GM12878 (cell line): ENCODE results near the gene MORC4. TPM values are rescaled to one million over a fixed set of nuclear protein-coding genes. Genes with fewer than 3 reads are reported as not detected.

ENCODE experiments used
- ATAC-seq: fragments of 200-7000 bp; cut with Tn5 transposase; 3 replicates; pipeline ENCODE4 v1.9.1; 2020; ENCODE audit warnings: mild to moderate bottlenecking, moderate library complexity
- BruUV-seq: library from RNA; stranded (reverse); fragments of 400-500 nt; replicated peaks from 2 replicates; lab custom pipeline; 2021; lab: Mats Ljungman, UMichigan
- CTCF ChIA-PET: fragments of 300-600 bp; sonication (Branson Sonifier 250); formaldehyde crosslinking; extraction: SDS; loops from one replicate; lab custom pipeline; 2021; ENCODE audit warnings: inconsistent platforms; lab: Yijun Ruan, JAX
- POLR2A ChIA-PET: fragments of 350-600 bp; formaldehyde crosslinking; extraction: SDS; loops from one replicate; lab custom pipeline; 2021; ENCODE audit warnings: inconsistent platforms; lab: Charles Lee
- RAD21 ChIA-PET: fragments of 300-600 bp; sonication (Branson Sonifier 250); formaldehyde crosslinking; loops from one replicate; lab custom pipeline; 2023; ENCODE audit warnings: antibody characterized with exemption; ENCODE audit not compliant: unreplicated experiment; lab: Charles Lee
- SMC1A ChIA-PET: fragments of 300-600 bp; sonication (Branson Sonifier 250); formaldehyde crosslinking; loops from one replicate; lab custom pipeline; 2023; ENCODE audit not compliant: unreplicated experiment, uncharacterized antibody; lab: Charles Lee
- DNase-seq: peaks from one replicate; pipeline ENCODE4 v3.0.0-alpha.2; 2011; ENCODE audit warnings: low read depth, low spot score
- FAIRE-seq: peaks from 3 replicates; lab custom pipeline; 2011; peaks lifted over from hg19 to GRCh38; lab: Jason Lieb, UNC
- H2AFZ ChIP-seq: 2 replicates; pipeline ENCODE4 v1.6.0; 2011; ENCODE audit warnings: low read depth, low read length, control low read depth; ENCODE audit not compliant: control insufficient read depth
- H3K27ac ChIP-seq: 2 replicates; pipeline ENCODE4 v1.5.1; 2011; ENCODE audit warnings: control low read depth; ENCODE audit not compliant: control insufficient read depth, insufficient read depth
- H3K27me3 ChIP-seq, 2 experiments: replicated peaks in 1 of 2; 2 replicates each; pipeline versions ENCODE4 v1.6.0 to v1.6.1; 2011; ENCODE audit warnings: low read length in 1 of 2; ENCODE audit not compliant: control insufficient read depth in 2 of 2, insufficient read depth in 2 of 2
- H3K36me3 ChIP-seq, 2 experiments: 2 replicates each; pipeline ENCODE4 v1.5.1; 2011; ENCODE audit warnings: low read length in 1 of 2; ENCODE audit not compliant: control insufficient read depth in 2 of 2, insufficient read depth in 2 of 2
- H3K4me1 ChIP-seq: 2 replicates; pipeline ENCODE4 v1.6.1; 2011; ENCODE audit warnings: mild to moderate bottlenecking, low read length, moderate library complexity, mixed read lengths; ENCODE audit not compliant: control insufficient read depth, insufficient read depth
- H3K4me2 ChIP-seq: 2 replicates; pipeline ENCODE4 v1.6.0; 2011; ENCODE audit warnings: control low read depth; ENCODE audit not compliant: control insufficient read depth, insufficient read depth
- H3K4me3 ChIP-seq: fragments of 200-600 bp; sonication (generic); 2 replicates; pipeline ENCODE4 v1.5.1; 2016
- H3K79me2 ChIP-seq: 2 replicates; pipeline ENCODE4 v1.6.0; 2011; ENCODE audit warnings: low read length; ENCODE audit not compliant: control insufficient read depth, insufficient read depth
- H3K9ac ChIP-seq: 2 replicates; pipeline ENCODE4 v1.8.0; 2011; ENCODE audit warnings: low read length, control low read depth, mixed read lengths; ENCODE audit not compliant: control insufficient read depth, insufficient read depth
- H3K9me3 ChIP-seq: replicated peaks from 3 replicates; pipeline ENCODE4 v1.5.1; 2011; ENCODE audit warnings: mild to moderate bottlenecking, low read length; ENCODE audit not compliant: control insufficient read depth, insufficient read depth
- H4K20me1 ChIP-seq: 2 replicates; pipeline ENCODE4 v1.6.0; 2011; ENCODE audit not compliant: control insufficient read depth, insufficient read depth
- ATF2 ChIP-seq: IDR thresholded peaks from 2 replicates; pipeline ENCODE4 v1.6.1; 2012; ENCODE audit warnings: low read length, inconsistent platforms
- ELK1 ChIP-seq: IDR thresholded peaks from 2 replicates; pipeline ENCODE4 v1.6.1; 2012; ENCODE audit warnings: low read depth, low read length, improper control_type of control experiment
- GABPA ChIP-seq: IDR thresholded peaks from 2 replicates; pipeline ENCODE4 v1.6.1; 2014; ENCODE audit warnings: antibody characterized with exemption, low read depth, mild to moderate bottlenecking, inconsistent platforms
- GATAD2B ChIP-seq: fragments of 450-650 bp; conservative IDR thresholded peaks from 2 replicates; pipeline ENCODE4 v1.6.1; 2017; ENCODE audit warnings: low read depth, mild to moderate bottlenecking, moderate library complexity
- IKZF1 ChIP-seq: fragments of 450-650 bp; conservative IDR thresholded peaks from 2 replicates; pipeline ENCODE4 v1.6.1; 2017; ENCODE audit warnings: antibody characterized with exemption, mild to moderate bottlenecking
- MEF2A ChIP-seq: IDR thresholded peaks from 2 replicates; pipeline ENCODE4 v1.6.1; 2011; ENCODE audit warnings: low read depth, mild to moderate bottlenecking, low read length, moderate library complexity; ENCODE audit not compliant: insufficient read depth
- NBN ChIP-seq: fragments of 450-650 bp; IDR thresholded peaks from 2 replicates; pipeline ENCODE4 v1.6.1; 2016
- NFYA ChIP-seq: IDR thresholded peaks from 2 replicates; pipeline ENCODE4 v1.6.1; 2011; ENCODE audit warnings: low read depth, mild to moderate bottlenecking, low read length, improper control_type of control experiment, borderline replicate concordance
- RB1 ChIP-seq: fragments of 450-650 bp; formaldehyde crosslinking; IDR thresholded peaks from 2 replicates; pipeline ENCODE4 v1.6.1; 2017; ENCODE audit warnings: mild to moderate bottlenecking, borderline replicate concordance
- RBBP5 ChIP-seq: fragments of 200-600 bp; sonication (generic); conservative IDR thresholded peaks from 2 replicates; pipeline ENCODE4 v1.6.1; 2016
- STAT3 ChIP-seq: IDR thresholded peaks from 2 replicates; pipeline ENCODE4 v1.6.1; 2011; ENCODE audit warnings: low read depth, low read length, improper control_type of control experiment
- ZNF592 ChIP-seq: fragments of 450-650 bp; IDR thresholded peaks from 2 replicates; pipeline ENCODE4 v1.6.1; 2017; ENCODE audit warnings: mild to moderate bottlenecking, moderate library complexity
- ZNF687 ChIP-seq: fragments of 450-650 bp; IDR thresholded peaks from 2 replicates; pipeline ENCODE4 v1.6.1; 2017; ENCODE audit warnings: mild to moderate bottlenecking, moderate library complexity
- WGBS: methylation state at CpG from one replicate; pipeline ENCODE4 v1.1.6; 2016; ENCODE audit warnings: low lambda C conversion rate; ENCODE audit not compliant: insufficient replicate concordance, insufficient coverage; ENCODE audit errors: missing lambda C conversion rate; 5-methylcytosine and 5-hydroxymethylcytosine counted together
- in situ Hi-C: fragments of 300-500 bp; cut with MboI; formaldehyde crosslinking; loops from 9 replicates; pipeline ENCODE4 v1.14.3; 2018; ENCODE audit warnings: mixed read lengths
- intact Hi-C: fragments of 100-400 bp; cut with micrococcal nuclease; formaldehyde crosslinking; loops from one replicate; pipeline ENCODE4 v1.14.2; 2022; ENCODE audit not compliant: unreplicated experiment
- polyA plus RNA-seq, 11 experiments: library from polyadenylated mRNA; depleted of rRNA in 4 of 11; unstranded in 6 of 11; stranded (reverse) in 5 of 11; fragments of >200 nt; fragmentation: Nextera tagmentation in 4 of 11; fragmentation: Illumina TruSeq in 1 of 11; extraction: Ambion mirVana in 4 of 11; extraction: Trizol in 1 of 11; gene quantifications; 1 replicate in 1 of 11; 2 replicates in 10 of 11; pipeline versions ENCODE4 v1.2.1 to v1.2.3, GENCODE V29; 2011 to 2016; ENCODE audit warnings: inconsistent platforms in 2 of 11, missing spikeins in 2 of 11, low read depth in 1 of 11
- total RNA-seq, 4 experiments: library from RNA; depleted of rRNA in 3 of 4; stranded (reverse); fragments of >200 nt in 3 of 4; fragmentation: Illumina TruSeq in 1 of 4; extraction: Trizol in 1 of 4; gene quantifications; 2 replicates each; pipeline versions ENCODE4 v1.2.1 to v1.2.3, GENCODE V29; 2013 to 2021

Gene MORC4
- total and polyA plus RNA-seq, 10 of the 15 experiments (the other 5 are each of a cell fraction or from before 2014, with no cell fraction given), result 0.03 to 0.65 (median 0.26) TPM

- no peak for TF ChIP-seq ZNF592
- no peak for TF ChIP-seq GATAD2B
- no peak for TF ChIP-seq GABPA
- TF ChIP-seq ELK1, result no peak
- no peak for TF ChIP-seq RB1
- TF ChIP-seq NBN, result no peak
- TF ChIP-seq IKZF1, result no peak
- TF ChIP-seq, all 136 proteins: peak for 0
Observed at GRCh38 chrX:106949366-106949765, 50.6 kb downstream of the MORC4 start (continued).

GRCh38 chrX:106948641-106949040 lies 51.4 kb downstream of the MORC4 start:
- Histone ChIP-seq H3K27me3 (no peaks in the 10 kb centered on the region; a peak in 1 of 4 replicates), H3K4me3 (no peak overlapping the region), H2AFZ (no peak overlapping the region), H3K27ac (no peak overlapping the region), H4K20me1 (no peaks in the 10 kb centered on the region), H3K4me2 (no peak overlapping the region), H3K79me2 (no peaks in the 10 kb centered on the region), H3K4me1 (no peaks in the 10 kb centered on the region), H3K9me3 (no peaks in the 10 kb centered on the region), H3K36me3 (no peaks in the 10 kb centered on the region), H3K9ac (no peak overlapping the region)
- ChIA-PET RAD21 (no interaction called here), POLR2A (no interaction called here), CTCF (interaction anchor here (1.6 kb wide), 1 partner anchor 11 kb away, joined by 4 read pairs; no protein-coding TSS in a partner anchor), SMC1A (interaction anchor here (1.5 kb wide), 1 partner anchor 54 kb away, joined by 3 read pairs; no protein-coding TSS in a partner anchor)
- WGBS, result 29% methylated on average over 3 of the region's 3 CpGs
- BruUV-seq, result no TSS peak
- FAIRE-seq, result no peak
- in situ Hi-C loops (no loop called here), intact Hi-C loops (no loop called here)
- no peak for DNase-seq
- ATAC-seq, result no peak
- TF ChIP-seq ATF2 (no peak), ZNF687 (no peak), RBBP5 (no peak), STAT3 (no peak), NFYA (no peak), MEF2A (no peak)
